Measurements from ENCODE around the gene BCAN. TPM values are rescaled to one million over a fixed set of nuclear protein-coding genes. Genes with fewer than 3 reads are reported as not detected.

The BCAN gene
- total and polyA plus RNA-seq, 12 donors: 0.11 to 36.3 (median 5.6) TPM; not detected in 2

- Histone ChIP-seq H3K27ac (no peak overlapping the region), H3K27me3 (peaks cover 35% of the 10 kb centered on the region), H3K9me3 (replicated peaks in 1 of 3) (no peaks in the 10 kb centered on the region), H3K36me3 (replicated peaks in 1 of 2) (no peaks in the 10 kb centered on the region), H3K4me3 (no peak overlapping the region), H3K4me1 (replicated peaks in 1 of 2) (peaks cover 0 to 14% of the 10 kb centered on the region in 2 donors)
- TF ChIP-seq POLR2A (IDR thresholded peaks at IDR 0.05): no peak
- TF ChIP-seq CTCF (IDR thresholded peaks at IDR 0.05): no peak
- intact Hi-C loops (cut with DNase I): no loop called here
- 67 to 76% (median 74%) methylated on average over 5 to 8 of the region's 8 CpGs for WGBS, 4 donors
- DNase-seq: no peak
Measured at GRCh38 chr1:156681196-156681960, 39.5 kb downstream of the BCAN start.

DNA sequence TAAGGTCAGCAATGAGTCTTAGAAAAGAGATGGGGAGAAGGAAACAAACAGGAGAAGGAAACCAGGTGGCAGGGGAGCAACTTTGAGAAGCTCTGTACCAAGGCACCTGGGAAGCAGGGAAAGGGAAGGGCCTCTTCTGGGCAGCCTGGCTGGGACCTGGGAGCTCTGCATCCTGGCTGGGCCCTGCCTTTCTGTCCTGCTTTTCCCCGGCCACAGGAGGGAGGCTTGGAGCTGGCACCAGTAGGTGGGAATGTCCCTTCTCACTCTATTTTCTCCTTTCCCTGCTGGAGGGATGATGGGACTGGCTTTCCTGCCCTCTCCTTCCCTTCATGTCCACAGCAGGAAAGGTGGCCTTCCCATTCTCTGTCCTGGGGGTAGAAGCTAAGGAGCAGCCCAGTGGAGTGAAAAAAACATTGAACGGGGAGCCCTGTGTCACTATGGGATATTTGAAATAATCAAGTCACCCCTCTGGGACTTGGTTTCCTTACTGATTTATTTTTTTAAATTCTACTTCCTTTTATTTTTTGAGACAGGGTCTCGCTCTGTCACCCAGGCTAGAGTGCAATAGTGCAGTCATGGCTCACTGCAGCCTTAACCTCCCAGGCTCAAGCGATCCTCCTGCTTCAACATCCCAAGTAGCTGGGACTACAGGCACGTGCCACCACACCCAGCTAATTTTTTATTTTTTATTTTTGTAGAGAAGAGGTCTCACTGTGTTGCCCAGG lies 40.4 kb downstream of the BCAN start:
- H3K27ac ChIP-seq: no peak overlapping the region
- no peak overlapping the region for H3K4me3 ChIP-seq
- H3K4me1 ChIP-seq (replicated peaks in 1 of 2): peaks cover 0 to 5% of the 10 kb centered on the region in 2 donors
- intact Hi-C loops (cut with DNase I): no loop called here
- DNase-seq: no peak
- no peaks in the 10 kb centered on the region for H3K9me3 ChIP-seq (replicated peaks in 1 of 3)
- H3K36me3 ChIP-seq (replicated peaks in 1 of 2): no peaks in the 10 kb centered on the region
- TF ChIP-seq POLR2A (IDR thresholded peaks at IDR 0.05) (no peak), CTCF (IDR thresholded peaks at IDR 0.05) (no peak)
- H3K27me3 ChIP-seq: peaks cover 26% of the 10 kb centered on the region
- WGBS, 4 donors: 68 to 70% (median 69%) methylated on average over 5 of the region's 5 CpGs

DNA sequence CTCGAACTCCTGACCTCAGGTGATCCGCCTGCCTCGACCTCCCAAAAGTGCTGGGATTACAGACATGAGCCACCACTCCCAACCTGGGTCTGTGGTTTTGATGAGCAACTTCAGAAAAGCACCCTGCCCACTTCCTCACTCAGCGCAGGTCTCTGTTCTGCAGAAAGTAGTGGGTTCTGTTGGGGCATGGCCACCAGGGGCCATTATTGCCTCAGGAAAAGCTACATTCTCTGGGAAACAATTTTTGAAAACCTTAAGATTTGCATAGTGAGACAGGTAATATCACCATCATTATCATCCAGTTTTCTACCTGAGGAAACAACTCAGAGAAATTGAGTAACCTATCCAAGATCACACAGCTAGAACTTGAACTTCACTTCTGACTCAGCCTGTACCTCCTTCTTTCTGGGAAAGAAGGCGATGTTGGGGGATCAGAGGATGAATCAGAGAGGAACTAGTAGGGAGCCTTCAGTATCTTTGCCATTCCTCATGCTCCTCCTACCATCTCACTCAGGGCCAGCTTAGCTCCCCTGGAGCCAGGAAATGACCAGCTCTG lies 42.4 kb downstream of the BCAN start:
- TF ChIP-seq POLR2A (IDR thresholded peaks at IDR 0.05) (no peak), CTCF (IDR thresholded peaks at IDR 0.05) (no peak)
- no peaks in the 10 kb centered on the region for H3K9me3 ChIP-seq (replicated peaks in 1 of 3)
- 47 to 70% (median 63%) methylated on average over 3 to 5 of the region's 5 CpGs for WGBS, 4 donors
- no peaks in the 10 kb centered on the region for H3K36me3 ChIP-seq (replicated peaks in 1 of 2)
- peaks cover 12% of the 10 kb centered on the region for H3K27me3 ChIP-seq
- H3K4me1 ChIP-seq (replicated peaks in 1 of 2): peaks cover 0 to 2% of the 10 kb centered on the region in 2 donors
- H3K4me3 ChIP-seq: no peak overlapping the region
- no peak for DNase-seq
- intact Hi-C loops (cut with DNase I): no loop called here
- no peak overlapping the region for H3K27ac ChIP-seq

Measured in adrenal gland (tissue), 12 donors.